HEK293 (cell line): Measurements from ENCODE around the gene HDLBP.

Experiments used
- CTCF ChIA-PET: fragments of 350-600 bp; formaldehyde crosslinking; extraction: SDS; loops from one replicate; lab custom pipeline; 2021; ENCODE audit warnings: antibody characterized with exemption; lab: Yijun Ruan, JAX
- POLR2A ChIA-PET: fragments of 300-600 bp; formaldehyde crosslinking; extraction: SDS; loops from one replicate; lab custom pipeline; 2020; ENCODE audit warnings: antibody characterized with exemption, inconsistent platforms; lab: Yijun Ruan, JAX
- H3K27ac ChIP-seq: fragments of 200-500 bp; sonication (Bioruptor generic); 2 replicates; pipeline ENCODE4 v1.5.1; 2014; ENCODE audit warnings: low read depth, low read length, control low read depth, inconsistent platforms; ENCODE audit errors: extremely low read depth
- H3K36me3 ChIP-seq, 2 experiments: fragments of 200-500 bp in 1 of 2; sonication (Bioruptor generic) in 1 of 2; 1 replicate in 1 of 2; 2 replicates in 1 of 2; pipeline ENCODE4 v1.5.1; 2014 to 2017; ENCODE audit warnings: inconsistent platforms in 2 of 2, low read length in 2 of 2; ENCODE audit not compliant: control insufficient read depth in 2 of 2, insufficient read depth in 1 of 2
- H3K4me1 ChIP-seq: fragments of 200-500 bp; sonication (Bioruptor generic); 2 replicates; pipeline ENCODE4 v1.5.1; 2014; ENCODE audit warnings: mild to moderate bottlenecking, low read length, inconsistent platforms; ENCODE audit not compliant: control insufficient read depth, insufficient read depth
- H3K4me3 ChIP-seq: 2 replicates; pipeline ENCODE4 v1.5.1; 2011; ENCODE audit warnings: low read depth, mild to moderate bottlenecking, control low read depth, low read length, moderate library complexity
- H3K9me3 ChIP-seq: fragments of 200-500 bp; sonication (Bioruptor generic); 2 replicates; pipeline ENCODE4 v1.5.1; 2014; ENCODE audit warnings: low read depth, low read length, inconsistent platforms; ENCODE audit not compliant: control insufficient read depth, insufficient read depth
- GLIS2 ChIP-seq: fragments of 450-650 bp; formaldehyde crosslinking; IDR thresholded peaks from 2 replicates; pipeline ENCODE4 v1.5.1; 2016; ENCODE audit warnings: missing biosample characterization, missing genetic modification characterization
- KLF10 ChIP-seq: fragments of 450-650 bp; IDR thresholded peaks from 2 replicates; pipeline ENCODE4 v1.5.1; 2018; ENCODE audit warnings: missing biosample characterization, mild to moderate bottlenecking, missing genetic modification characterization
- PATZ1 ChIP-seq: fragments of 450-650 bp; formaldehyde crosslinking; IDR thresholded peaks from 2 replicates; pipeline ENCODE4 v1.5.1; 2016; ENCODE audit warnings: missing biosample characterization, missing genetic modification characterization
- SALL2 ChIP-seq: fragments of 450-650 bp; formaldehyde crosslinking; IDR thresholded peaks from 2 replicates; pipeline ENCODE4 v1.5.0; 2017; ENCODE audit warnings: missing biosample characterization, mild to moderate bottlenecking, missing genetic modification characterization, borderline replicate concordance
- SP2 ChIP-seq: fragments of 450-650 bp; formaldehyde crosslinking; IDR thresholded peaks from 2 replicates; pipeline ENCODE4 v1.5.1; 2016; ENCODE audit warnings: missing biosample characterization, missing genetic modification characterization
- TRIM28 ChIP-seq: IDR thresholded peaks from 2 replicates; pipeline ENCODE4 v1.6.1; 2011; ENCODE audit warnings: low read length, control low read depth, borderline replicate concordance
- YY1 ChIP-seq: fragments of 450-650 bp; formaldehyde crosslinking; IDR thresholded peaks from 2 replicates; pipeline ENCODE4 v1.5.1; 2018; ENCODE audit warnings: missing biosample characterization, missing genetic modification characterization
- ZBTB26 ChIP-seq: fragments of 450-650 bp; formaldehyde crosslinking; optimal IDR thresholded peaks from 2 replicates; pipeline ENCODE3; 2016; ENCODE audit warnings: missing biosample characterization, mild to moderate bottlenecking, missing genetic modification characterization
- ZFHX2 ChIP-seq: fragments of 450-650 bp; formaldehyde crosslinking; conservative IDR thresholded peaks from 2 replicates; pipeline ENCODE4 v1.5.1; 2016; ENCODE audit warnings: missing biosample characterization, missing genetic modification characterization
- ZNF211 ChIP-seq: fragments of 450-650 bp; formaldehyde crosslinking; IDR thresholded peaks from 2 replicates; pipeline ENCODE4 v1.5.1; 2016; ENCODE audit warnings: low read depth, missing biosample characterization, missing genetic modification characterization
- ZNF214 ChIP-seq: fragments of 450-650 bp; formaldehyde crosslinking; IDR thresholded peaks from 2 replicates; pipeline ENCODE4 v1.5.1; 2017; ENCODE audit warnings: missing biosample characterization, mild to moderate bottlenecking, missing genetic modification characterization, borderline replicate concordance
- ZNF423 ChIP-seq: fragments of 450-650 bp; formaldehyde crosslinking; IDR thresholded peaks from 2 replicates; pipeline ENCODE4 v1.5.1; 2016; ENCODE audit warnings: missing biosample characterization, missing genetic modification characterization
- ZNF777 ChIP-seq: fragments of 450-650 bp; formaldehyde crosslinking; IDR thresholded peaks from 2 replicates; pipeline ENCODE4 v1.5.1; 2017; ENCODE audit warnings: missing biosample characterization, missing genetic modification characterization, borderline replicate concordance
- ZNF792 ChIP-seq: fragments of 450-650 bp; formaldehyde crosslinking; IDR thresholded peaks from 2 replicates; pipeline ENCODE4 v1.5.1; 2016; ENCODE audit warnings: missing biosample characterization, missing genetic modification characterization
- ZNF837 ChIP-seq: fragments of 450-650 bp; formaldehyde crosslinking; IDR thresholded peaks from 2 replicates; pipeline ENCODE4 v1.5.1; 2016; ENCODE audit warnings: missing biosample characterization, missing genetic modification characterization
- TF ChIP-seq, protein P1 (sequence below): fragments of 450-650 bp; formaldehyde crosslinking; IDR thresholded peaks from 2 replicates; pipeline ENCODE4 v1.5.1; 2016; ENCODE audit warnings: missing biosample characterization, missing genetic modification characterization
- TF ChIP-seq, protein P2 (sequence below): fragments of 450-650 bp; formaldehyde crosslinking; conservative IDR thresholded peaks from 2 replicates; pipeline ENCODE4 v1.5.1; 2016; ENCODE audit warnings: low read depth, missing biosample characterization, missing genetic modification characterization
- TF ChIP-seq, protein P3 (sequence below): fragments of 450-650 bp; formaldehyde crosslinking; IDR thresholded peaks from 2 replicates; pipeline ENCODE4; 2016; ENCODE audit warnings: missing biosample characterization, missing genetic modification characterization
- TF ChIP-seq, protein P4 (sequence below): sonication (generic); formaldehyde crosslinking; IDR thresholded peaks from 2 replicates; pipeline ENCODE4 v1.8.1; 2022; ENCODE audit warnings: mild to moderate bottlenecking, moderate library complexity, missing genetic modification reagents

The HDLBP gene

DNA sequence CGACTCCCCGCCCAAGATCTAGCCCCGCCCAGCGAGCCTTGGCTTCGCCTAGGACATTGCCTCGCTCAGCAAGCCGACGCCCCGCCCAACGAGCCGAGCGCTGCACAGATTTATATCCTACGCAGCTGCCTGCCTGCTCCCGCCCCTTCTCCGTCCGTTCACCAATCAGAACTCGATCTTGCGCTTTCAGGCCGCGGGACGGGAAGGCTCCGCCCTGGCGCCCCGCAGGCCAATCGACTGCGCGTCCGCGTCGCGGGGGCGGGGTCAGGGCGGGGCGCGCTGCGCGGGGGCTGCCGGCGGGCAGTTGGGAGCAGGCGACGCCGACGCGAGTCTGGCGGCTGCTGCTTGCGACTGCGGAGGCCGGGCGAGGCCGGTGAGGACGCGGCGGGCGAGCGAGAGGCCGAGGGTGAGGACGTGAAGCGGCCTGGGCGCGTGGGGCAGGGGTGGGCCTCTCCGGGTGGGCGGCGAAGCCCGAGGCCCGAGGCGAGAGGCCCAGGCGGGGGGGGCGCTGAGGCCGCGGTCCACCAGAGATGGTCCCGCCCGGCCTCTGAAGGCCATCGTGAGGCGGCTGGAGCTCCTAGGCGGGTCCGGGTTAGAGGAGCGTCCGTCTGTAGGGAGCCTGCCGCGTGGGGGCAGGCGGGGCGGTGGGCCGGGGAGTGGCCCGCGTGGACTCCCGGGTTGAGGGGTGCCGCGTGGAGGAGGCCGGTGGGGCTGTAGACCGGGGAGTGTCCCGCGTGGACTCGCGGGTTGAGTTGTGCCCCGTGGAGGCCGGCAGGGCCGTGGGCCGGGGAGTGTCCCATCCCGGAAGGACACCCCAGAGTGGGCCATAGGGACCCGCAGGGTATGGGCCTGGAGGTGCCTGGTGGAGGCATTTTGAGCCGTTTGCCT, 40.8 kb upstream of the HDLBP start, which contains the start of gene FARP2 (continued):
- 0 out of 2 replicates have a peak, but pooled peaks have one; percentile 18 for TF ChIP-seq KLF10
- no peak for TF ChIP-seq YY1 (tag by site-specific recombination)
- TF ChIP-seq ZFHX2 (tag by site-specific recombination): peak; percentile 74
- TF ChIP-seq GLIS2 (tag by site-specific recombination): peak; percentile 61
- peak; percentile 22; the same call in 1 of the 2 replicates for TF ChIP-seq PATZ1 (tag by site-specific recombination)
- TF ChIP-seq, protein P1, sequence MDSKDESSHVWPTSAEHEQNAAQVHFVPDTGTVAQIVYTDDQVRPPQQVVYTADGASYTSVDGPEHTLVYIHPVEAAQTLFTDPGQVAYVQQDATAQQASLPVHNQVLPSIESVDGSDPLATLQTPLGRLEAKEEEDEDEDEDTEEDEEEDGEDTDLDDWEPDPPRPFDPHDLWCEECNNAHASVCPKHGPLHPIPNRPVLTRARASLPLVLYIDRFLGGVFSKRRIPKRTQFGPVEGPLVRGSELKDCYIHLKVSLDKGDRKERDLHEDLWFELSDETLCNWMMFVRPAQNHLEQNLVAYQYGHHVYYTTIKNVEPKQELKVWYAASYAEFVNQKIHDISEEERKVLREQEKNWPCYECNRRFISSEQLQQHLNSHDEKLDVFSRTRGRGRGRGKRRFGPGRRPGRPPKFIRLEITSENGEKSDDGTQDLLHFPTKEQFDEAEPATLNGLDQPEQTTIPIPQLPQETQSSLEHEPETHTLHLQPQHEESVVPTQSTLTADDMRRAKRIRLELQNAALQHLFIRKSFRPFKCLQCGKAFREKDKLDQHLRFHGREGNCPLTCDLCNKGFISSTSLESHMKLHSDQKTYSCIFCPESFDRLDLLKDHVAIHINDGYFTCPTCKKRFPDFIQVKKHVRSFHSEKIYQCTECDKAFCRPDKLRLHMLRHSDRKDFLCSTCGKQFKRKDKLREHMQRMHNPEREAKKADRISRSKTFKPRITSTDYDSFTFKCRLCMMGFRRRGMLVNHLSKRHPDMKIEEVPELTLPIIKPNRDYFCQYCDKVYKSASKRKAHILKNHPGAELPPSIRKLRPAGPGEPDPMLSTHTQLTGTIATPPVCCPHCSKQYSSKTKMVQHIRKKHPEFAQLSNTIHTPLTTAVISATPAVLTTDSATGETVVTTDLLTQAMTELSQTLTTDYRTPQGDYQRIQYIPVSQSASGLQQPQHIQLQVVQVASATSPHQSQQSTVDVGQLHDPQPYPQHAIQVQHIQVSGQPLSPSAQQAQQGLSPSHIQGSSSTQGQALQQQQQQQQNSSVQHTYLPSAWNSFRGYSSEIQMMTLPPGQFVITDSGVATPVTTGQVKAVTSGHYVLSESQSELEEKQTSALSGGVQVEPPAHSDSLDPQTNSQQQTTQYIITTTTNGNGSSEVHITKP (tag by site-specific recombination): 0 out of 2 replicates have a peak, but pooled peaks have one; percentile 24
- peak; percentile 51 for TF ChIP-seq ZBTB26
- TF ChIP-seq SALL2: no peak
- no peak for TF ChIP-seq ZNF211 (tag by site-specific recombination)
- no peak for TF ChIP-seq ZNF777 (tag by site-specific recombination)
- TF ChIP-seq SP2: peak; percentile 79
- TF ChIP-seq ZNF214: no peak

GRCh38 chr2:241354668-241355658, 39.5 kb upstream of the HDLBP start:
- POLR2A ChIA-PET: no interaction called here
- Histone ChIP-seq H3K4me1 (peaks cover 12% of the 10 kb centered on the region), H3K27ac (peak overlapping the region; percentile 54), H3K4me3 (peak overlapping the region; percentile 1; the same call in 1 of the 2 replicates), H3K9me3 (no peaks in the 10 kb centered on the region), H3K36me3 (peaks cover 26 to 54% of the 10 kb centered on the region in 2 experiments)
- CTCF ChIA-PET: no interaction called here
- TF ChIP-seq ZNF837 (tag by site-specific recombination) (no peak), TRIM28 (no peak), ZNF792 (no peak), ZNF423 (tag by site-specific recombination) (0 out of 2 replicates have a peak, but pooled peaks have one; percentile 23)
- TF ChIP-seq, protein P2, sequence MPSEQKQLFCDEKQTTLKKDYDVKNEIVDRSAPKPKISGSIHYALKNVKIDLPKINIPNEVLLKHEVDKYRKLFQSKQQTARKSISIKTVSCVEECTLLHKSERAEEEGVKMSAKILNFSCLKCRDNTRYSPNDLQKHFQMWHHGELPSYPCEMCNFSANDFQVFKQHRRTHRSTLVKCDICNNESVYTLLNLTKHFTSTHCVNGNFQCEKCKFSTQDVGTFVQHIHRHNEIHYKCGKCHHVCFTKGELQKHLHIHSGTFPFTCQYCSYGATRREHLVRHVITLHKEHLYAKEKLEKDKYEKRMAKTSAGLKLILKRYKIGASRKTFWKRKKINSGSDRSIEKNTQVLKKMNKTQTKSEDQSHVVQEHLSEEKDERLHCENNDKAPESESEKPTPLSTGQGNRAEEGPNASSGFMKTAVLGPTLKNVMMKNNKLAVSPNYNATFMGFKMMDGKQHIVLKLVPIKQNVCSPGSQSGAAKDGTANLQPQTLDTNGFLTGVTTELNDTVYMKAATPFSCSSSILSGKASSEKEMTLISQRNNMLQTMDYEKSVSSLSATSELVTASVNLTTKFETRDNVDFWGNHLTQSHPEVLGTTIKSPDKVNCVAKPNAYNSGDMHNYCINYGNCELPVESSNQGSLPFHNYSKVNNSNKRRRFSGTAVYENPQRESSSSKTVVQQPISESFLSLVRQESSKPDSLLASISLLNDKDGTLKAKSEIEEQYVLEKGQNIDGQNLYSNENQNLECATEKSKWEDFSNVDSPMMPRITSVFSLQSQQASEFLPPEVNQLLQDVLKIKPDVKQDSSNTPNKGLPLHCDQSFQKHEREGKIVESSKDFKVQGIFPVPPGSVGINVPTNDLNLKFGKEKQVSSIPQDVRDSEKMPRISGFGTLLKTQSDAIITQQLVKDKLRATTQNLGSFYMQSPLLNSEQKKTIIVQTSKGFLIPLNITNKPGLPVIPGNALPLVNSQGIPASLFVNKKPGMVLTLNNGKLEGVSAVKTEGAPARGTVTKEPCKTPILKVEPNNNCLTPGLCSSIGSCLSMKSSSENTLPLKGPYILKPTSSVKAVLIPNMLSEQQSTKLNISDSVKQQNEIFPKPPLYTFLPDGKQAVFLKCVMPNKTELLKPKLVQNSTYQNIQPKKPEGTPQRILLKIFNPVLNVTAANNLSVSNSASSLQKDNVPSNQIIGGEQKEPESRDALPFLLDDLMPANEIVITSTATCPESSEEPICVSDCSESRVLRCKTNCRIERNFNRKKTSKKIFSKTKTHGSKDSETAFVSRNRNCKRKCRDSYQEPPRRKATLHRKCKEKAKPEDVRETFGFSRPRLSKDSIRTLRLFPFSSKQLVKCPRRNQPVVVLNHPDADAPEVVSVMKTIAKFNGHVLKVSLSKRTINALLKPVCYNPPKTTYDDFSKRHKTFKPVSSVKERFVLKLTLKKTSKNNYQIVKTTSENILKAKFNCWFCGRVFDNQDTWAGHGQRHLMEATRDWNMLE (tag by site-specific recombination): no peak
- TF ChIP-seq, protein P3, sequence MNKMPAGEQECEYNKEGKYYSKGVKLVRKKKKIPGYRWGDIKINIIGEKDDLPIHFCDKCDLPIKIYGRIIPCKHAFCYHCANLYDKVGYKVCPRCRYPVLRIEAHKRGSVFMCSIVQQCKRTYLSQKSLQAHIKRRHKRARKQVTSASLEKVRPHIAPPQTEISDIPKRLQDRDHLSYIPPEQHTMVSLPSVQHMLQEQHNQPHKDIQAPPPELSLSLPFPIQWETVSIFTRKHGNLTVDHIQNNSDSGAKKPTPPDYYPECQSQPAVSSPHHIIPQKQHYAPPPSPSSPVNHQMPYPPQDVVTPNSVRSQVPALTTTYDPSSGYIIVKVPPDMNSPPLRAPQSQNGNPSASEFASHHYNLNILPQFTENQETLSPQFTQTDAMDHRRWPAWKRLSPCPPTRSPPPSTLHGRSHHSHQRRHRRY: no peak
- TF ChIP-seq, protein P4, sequence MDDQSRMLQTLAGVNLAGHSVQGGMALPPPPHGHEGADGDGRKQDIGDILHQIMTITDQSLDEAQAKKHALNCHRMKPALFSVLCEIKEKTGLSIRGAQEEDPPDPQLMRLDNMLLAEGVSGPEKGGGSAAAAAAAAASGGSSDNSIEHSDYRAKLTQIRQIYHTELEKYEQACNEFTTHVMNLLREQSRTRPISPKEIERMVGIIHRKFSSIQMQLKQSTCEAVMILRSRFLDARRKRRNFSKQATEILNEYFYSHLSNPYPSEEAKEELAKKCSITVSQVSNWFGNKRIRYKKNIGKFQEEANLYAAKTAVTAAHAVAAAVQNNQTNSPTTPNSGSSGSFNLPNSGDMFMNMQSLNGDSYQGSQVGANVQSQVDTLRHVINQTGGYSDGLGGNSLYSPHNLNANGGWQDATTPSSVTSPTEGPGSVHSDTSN (CRISPR knock-in tag): 0 out of 2 replicates have a peak, but pooled peaks have one; percentile 2
